ENCODE measurements around the gene ZNF428.

- TF ChIP-seq, protein P1, sequence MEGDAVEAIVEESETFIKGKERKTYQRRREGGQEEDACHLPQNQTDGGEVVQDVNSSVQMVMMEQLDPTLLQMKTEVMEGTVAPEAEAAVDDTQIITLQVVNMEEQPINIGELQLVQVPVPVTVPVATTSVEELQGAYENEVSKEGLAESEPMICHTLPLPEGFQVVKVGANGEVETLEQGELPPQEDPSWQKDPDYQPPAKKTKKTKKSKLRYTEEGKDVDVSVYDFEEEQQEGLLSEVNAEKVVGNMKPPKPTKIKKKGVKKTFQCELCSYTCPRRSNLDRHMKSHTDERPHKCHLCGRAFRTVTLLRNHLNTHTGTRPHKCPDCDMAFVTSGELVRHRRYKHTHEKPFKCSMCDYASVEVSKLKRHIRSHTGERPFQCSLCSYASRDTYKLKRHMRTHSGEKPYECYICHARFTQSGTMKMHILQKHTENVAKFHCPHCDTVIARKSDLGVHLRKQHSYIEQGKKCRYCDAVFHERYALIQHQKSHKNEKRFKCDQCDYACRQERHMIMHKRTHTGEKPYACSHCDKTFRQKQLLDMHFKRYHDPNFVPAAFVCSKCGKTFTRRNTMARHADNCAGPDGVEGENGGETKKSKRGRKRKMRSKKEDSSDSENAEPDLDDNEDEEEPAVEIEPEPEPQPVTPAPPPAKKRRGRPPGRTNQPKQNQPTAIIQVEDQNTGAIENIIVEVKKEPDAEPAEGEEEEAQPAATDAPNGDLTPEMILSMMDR (conservative IDR thresholded peaks at IDR 0.05 in 1 of 2, IDR thresholded peaks at IDR 0.05 in 1 of 2; ENCODE audit: extremely low read depth in 1 of 2, insufficient read depth in 1 of 2, low read depth in 1 of 2, low read length in 2 of 2) = no peak
- no peak for TF ChIP-seq EZH2 (IDR thresholded peaks at IDR 0.05; ENCODE audit: borderline replicate concordance, low read length)
Measured at GRCh38 chr19:43569657-43570056, 49.8 kb downstream of the ZNF428 start.

Data from mammary epithelial cell (primary cell).